CD1c-positive myeloid dendritic cell (primary cell): ENCODE measurements around the gene SKIL.
"Not testable (repeated sequence)": the region's sequence is repeated elsewhere in the genome, so short reads cannot be mapped to it uniquely, and the experiment has no call there.

ENCODE experiments used
- DNase-seq: peaks from one replicate; pipeline ENCODE4 v3.0.0-alpha.2; 2016; ENCODE audit errors: extremely low spot score

SKIL gene

GRCh38 chr3:170357176-170358041 lies at the start of gene SKIL:
TSS of gene SKIL (plus strand) at chr3:170357715. CDS start at chr3:170360332, 2,617 bp downstream.
- peak; percentile 99 for DNase-seq

GRCh38 chr3:170309046-170309445 lies 48.5 kb upstream of the SKIL start:
- no peak for DNase-seq

GRCh38 chr3:170317954-170318353 lies 39.6 kb upstream of the SKIL start:
- DNase-seq, result no peak

DNA sequence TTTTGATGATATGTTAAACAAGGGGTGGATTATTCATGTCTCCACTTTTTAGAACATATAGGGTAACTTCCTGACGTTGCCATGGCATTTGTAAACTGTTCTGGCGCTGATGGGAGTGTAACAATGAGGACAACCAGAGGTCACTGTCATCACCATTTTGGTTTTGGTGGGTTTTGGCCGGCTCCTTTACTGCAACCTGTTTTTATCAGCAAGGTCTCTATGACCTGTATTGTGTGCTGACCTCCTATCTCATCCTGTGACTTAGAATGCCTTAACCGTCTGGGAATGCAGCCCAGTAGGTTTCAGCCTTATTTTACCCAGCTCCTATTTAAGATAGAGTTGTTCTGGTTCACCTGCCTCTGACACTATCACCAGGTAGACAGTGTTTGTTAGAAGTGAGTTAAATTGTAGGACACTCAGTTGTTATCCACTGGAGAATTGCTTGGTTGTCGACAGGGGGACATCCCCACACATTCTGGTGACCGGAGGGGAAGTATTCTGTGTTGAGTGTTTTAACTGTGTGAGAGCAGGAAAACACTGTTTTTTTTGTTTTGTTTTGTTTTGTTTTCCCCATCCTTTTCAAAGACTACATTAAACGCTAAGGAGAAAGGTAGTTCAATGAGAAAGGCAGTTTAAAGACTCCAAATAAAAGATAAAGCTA lies 36.9 kb upstream of the SKIL start:
- no peak for DNase-seq

DNA sequence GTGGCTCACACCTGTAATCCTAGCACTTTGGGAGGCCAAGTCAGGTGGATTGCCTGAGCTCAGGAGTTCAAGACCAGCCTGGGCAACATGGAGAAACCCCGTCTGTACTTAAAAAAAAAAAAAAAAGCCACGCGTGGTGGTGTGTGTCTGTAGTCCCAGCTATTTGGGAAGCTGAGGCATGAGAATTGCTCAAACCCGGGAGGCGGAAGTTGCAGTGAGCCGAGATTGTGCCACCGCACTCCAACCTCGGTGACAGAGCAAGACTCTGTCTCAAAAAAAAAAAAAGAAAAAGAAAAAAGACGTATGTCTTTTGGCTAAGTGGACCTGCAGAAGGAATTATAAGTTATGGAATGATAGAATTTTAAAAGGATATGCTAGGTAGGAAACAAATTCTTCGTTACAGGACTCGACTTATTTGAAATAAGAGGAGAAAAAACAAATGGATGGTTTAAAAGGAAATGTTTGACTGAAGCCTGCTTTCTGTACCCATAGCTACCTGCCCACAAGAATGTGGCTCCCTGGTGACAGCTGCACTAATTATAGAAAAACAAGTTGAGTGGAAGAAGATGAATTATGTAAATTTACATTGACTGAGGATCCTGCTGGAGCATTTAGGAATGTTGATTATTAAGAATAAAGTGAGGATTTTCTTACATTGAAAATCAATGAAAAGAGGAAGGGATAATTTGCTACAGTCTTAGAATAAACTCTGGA lies 36.0 kb upstream of the SKIL start:
- DNase-seq, result peak; percentile 29

DNA sequence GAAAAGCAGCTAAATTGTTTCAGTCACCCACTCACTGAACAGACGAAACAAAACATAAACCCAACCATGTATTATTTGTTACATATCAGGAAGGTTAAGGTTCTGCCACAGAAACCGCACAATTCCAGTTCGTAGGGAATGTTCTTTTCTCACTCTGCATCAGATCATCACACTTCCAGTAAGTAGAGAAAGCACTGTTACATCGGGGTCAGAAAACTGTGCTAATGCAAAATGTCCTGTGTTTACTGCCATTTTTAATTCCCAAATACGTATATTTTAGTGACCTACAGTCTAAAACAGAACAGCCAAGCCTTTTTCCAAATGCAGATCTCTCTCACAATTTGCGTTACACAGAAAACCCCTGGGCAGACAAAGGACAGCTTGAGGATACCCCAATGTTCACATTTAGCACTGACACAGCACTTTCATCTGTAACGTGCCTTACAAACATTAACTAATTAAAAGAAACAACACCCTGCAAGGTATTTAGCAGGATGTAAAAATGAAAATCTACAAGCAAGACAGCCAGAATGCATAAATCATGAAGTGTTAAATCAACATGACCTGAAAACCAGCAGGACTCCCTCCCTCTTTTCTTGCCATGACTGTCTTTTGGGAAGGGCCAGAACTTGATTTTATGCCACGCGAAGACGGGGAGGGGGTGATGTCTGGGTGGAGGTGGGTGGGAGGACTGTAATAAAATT lies 34.8 kb upstream of the SKIL start:
- DNase-seq, result no peak

- DNase-seq, result no peak
These were observed 34.2 kb upstream of the SKIL start for GRCh38 chr3:170323331-170323730.

- DNase-seq, result no peak
These were observed 32.6 kb upstream of the SKIL start for GRCh38 chr3:170324962-170325361.

- no peak for DNase-seq
These were observed 30.3 kb upstream of the SKIL start for GRCh38 chr3:170327040-170327808.

- not testable (repeated sequence) for DNase-seq
These were observed 29.5 kb upstream of the SKIL start for GRCh38 chr3:170327868-170328548.

GRCh38 chr3:170330366-170330765 lies 27.1 kb upstream of the SKIL start:
- no peak for DNase-seq

DNA sequence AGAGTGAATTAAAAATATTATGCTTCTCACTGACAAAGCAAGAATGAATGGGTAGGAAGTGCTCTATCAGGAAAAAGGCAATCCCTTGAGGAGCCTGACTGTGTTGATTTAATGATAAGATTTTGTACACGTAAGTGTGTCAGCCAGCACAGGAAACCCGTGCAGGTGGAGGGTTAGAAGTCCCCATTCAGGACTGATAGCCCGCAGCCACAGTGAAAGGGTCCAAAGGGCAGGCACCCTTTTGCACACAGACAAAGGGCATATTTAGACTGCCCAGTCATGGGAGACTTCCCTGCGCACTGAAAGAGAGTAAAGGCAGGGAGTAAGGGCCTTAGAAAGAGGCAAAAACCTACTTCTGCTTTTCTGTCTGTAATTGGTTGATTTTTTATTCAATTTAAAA lies 26.4 kb upstream of the SKIL start:
- DNase-seq, result no peak

DNA sequence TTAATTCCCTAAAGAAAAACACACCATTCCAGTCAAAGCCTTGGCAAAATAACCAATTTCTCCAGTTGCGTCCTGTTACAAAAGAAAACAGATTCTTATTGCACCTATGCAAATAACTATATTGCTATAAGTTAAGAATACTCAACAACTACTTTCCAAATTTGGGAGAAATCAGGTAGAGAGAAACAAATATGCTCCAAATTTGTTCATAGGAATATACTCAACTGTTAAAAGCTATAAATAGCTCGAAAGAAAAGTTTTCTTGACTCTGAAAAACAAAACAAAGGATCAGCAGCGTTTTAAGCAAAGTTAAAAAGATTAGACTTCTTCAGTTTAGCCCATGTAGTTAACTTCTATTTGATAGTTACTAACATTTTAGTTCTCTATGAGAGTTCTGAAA lies 20.1 kb upstream of the SKIL start:
- DNase-seq, result no peak

- no peak for DNase-seq
These were observed 18.7 kb upstream of the SKIL start for GRCh38 chr3:170338690-170339340.

DNA sequence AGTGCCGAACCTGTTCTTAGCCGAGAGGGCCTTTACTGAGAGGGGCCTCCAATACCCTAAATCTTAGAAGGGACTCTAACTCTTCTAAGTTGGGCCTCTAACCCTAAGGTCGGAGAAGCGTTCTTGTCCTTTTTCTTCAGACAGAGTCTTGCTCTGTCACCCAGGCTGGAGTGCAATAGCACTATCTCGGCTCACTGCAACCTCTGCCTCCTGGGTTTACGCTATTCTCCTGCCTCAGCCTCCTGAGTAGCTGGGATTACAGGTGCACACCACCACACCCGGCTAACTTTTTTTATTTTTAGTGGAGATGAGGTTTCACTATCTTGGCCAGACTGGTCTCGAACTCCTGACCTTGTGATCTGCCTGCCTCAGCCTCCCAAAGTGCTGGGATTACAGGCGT lies 15.2 kb upstream of the SKIL start:
- DNase-seq, result not testable (repeated sequence)

- DNase-seq, result not testable (repeated sequence)
These were observed 13.7 kb upstream of the SKIL start for GRCh38 chr3:170343859-170344258.

DNA sequence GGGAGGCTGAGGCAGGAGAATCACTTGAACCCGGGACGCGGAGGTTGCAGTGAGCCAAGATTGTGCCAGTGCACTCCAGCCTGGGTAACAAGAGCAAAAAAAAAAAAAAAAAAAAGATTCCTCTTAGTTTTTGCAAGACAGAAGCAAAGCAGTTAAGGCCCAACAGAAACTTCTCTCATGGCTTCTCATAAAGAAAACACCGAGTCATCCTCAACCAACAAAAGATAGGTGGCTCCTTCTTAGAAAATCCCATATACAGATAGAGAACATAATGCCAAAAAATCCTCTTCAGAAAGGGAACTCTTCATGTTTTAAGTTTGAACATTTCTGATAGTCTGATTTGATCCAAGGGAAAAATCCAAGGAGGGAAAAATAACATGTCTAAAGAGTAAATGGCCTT lies 12.5 kb upstream of the SKIL start:
- no peak for DNase-seq

DNA sequence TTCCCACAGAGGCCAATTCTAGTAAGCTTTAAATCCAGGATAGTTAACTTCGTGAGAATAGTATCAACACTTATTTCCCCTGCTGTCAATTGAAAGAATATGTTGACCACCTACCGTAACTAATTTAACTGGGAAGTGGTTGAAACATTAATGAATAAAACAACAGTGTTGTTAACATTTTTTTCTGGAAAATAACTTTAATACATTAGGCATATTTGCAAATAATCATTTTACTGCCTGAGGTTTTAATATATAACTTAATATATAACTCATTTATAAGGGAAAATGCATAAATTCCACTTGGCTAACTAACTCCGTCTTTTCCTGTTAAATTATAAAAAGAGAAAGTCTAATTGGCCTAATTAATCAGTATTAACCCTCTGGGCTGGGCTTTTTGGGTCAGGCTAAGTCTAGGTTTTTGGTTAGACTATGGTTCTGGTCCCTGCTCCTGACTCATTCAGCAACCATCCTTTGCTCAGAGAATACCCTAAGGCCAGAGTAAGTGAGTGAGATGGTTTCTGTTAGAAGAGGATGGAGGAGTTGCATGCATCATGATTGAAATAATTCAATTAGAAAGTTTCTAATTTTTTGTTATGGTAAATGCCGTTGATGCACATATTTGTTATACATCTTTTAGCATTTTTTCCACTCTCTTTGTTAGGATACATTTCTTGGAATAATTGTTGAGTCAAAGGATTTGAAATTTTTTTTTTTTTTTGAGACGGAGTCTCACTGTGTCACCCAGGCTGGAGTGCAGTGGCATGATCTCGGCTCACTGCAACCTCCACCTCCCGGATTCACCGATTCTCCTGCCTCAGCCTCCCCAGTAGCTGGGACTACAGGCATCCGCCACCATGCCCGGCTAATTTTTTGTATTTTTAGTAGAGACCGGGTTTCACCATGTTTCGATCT lies 10.8 kb upstream of the SKIL start:
- no peak for DNase-seq
